ENCODE data around the gene SLC17A3. TPM values are rescaled to one million over a fixed set of nuclear protein-coding genes. Genes with fewer than 3 reads are reported as not detected.

SLC17A3 gene
- total RNA-seq, 1 donor from 2014 or later: 0.23 TPM

DNA sequence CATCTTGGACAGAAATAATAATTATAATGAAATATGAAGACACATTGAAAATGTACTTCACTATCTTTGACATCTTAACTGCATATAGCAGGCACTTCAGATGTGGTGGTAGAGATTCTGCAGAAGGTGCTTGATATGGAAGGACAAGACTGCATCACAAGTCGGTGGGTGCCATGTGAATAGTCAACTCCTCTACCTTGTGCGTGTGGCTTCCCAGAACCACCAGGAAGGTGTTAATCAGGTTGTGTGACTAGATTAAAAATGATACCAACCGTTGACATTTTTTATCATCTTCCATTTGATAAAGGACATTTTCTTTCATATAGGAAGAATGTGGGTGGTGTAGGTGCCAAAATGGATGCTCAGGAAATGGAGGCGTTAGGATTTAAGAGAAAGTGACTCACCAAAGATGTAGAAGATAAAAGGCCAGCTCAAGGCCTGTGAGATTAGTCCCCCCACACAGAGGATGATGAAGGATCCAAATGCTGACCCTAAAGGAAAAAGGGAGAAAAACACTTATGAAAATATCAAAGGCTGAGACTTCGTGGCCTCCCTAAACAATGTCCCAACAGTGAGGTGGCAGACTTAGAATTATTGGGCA, 44.1 kb upstream of the SLC17A3 start:
- H3K4me3 Mint-ChIP-seq (ENCODE audit: unreplicated experiment): no peak overlapping the region
- H3K36me3 Mint-ChIP-seq (ENCODE audit: low read depth, unreplicated experiment): no peaks in the 10 kb centered on the region
- no peaks in the 10 kb centered on the region for H3K9me3 Mint-ChIP-seq (ENCODE audit: unreplicated experiment)
- H3K27ac Mint-ChIP-seq (ENCODE audit: unreplicated experiment): no peak overlapping the region
- TF ChIP-seq, protein P1, sequence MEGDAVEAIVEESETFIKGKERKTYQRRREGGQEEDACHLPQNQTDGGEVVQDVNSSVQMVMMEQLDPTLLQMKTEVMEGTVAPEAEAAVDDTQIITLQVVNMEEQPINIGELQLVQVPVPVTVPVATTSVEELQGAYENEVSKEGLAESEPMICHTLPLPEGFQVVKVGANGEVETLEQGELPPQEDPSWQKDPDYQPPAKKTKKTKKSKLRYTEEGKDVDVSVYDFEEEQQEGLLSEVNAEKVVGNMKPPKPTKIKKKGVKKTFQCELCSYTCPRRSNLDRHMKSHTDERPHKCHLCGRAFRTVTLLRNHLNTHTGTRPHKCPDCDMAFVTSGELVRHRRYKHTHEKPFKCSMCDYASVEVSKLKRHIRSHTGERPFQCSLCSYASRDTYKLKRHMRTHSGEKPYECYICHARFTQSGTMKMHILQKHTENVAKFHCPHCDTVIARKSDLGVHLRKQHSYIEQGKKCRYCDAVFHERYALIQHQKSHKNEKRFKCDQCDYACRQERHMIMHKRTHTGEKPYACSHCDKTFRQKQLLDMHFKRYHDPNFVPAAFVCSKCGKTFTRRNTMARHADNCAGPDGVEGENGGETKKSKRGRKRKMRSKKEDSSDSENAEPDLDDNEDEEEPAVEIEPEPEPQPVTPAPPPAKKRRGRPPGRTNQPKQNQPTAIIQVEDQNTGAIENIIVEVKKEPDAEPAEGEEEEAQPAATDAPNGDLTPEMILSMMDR (IDR thresholded peaks at IDR 0.05; ENCODE audit: unreplicated experiment): no peak
- H3K4me1 Mint-ChIP-seq (ENCODE audit: unreplicated experiment): no peaks in the 10 kb centered on the region
- DNase-seq (ENCODE audit: low spot score): no peak
- no peaks in the 10 kb centered on the region for H3K27me3 Mint-ChIP-seq (ENCODE audit: unreplicated experiment)

DNA sequence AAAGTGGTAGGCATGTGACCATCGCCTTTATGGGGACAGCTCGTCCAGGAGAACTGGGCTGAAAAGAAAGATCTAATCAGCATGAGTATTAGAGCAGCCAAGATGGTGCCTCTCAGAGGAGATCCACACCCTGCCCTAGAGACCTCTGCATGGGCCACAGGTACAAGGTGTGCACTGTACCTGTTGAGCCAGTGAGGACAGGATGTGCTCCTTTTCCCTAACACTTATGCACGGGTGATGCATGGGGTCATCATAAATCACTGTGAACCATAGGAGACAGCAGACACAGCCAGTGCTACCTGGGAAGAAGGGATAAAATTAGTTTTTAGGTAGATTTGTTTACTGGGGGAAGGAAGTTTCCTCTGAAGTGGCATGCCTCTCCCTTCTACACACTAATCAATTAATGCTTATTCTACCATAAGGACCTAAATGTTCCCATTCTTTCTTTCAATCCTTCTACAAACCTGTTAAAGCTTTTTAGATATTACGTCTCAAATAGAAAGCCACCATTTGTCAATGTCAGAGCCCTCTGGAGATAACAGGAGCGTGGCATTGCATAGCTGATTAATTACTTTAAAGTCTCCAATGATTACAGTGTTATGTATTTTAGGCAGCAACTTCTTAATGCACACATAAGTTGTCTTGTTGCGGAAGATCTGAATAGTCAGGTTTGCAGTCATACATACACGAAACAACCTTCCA, 42.9 kb upstream of the SLC17A3 start:
- TF ChIP-seq, protein P1 (IDR thresholded peaks at IDR 0.05; ENCODE audit: unreplicated experiment): no peak
- Mint-ChIP-seq H3K4me3 (ENCODE audit: unreplicated experiment) (no peak overlapping the region), H3K27me3 (ENCODE audit: unreplicated experiment) (no peaks in the 10 kb centered on the region), H3K36me3 (ENCODE audit: low read depth, unreplicated experiment) (no peaks in the 10 kb centered on the region), H3K27ac (ENCODE audit: unreplicated experiment) (no peak overlapping the region), H3K4me1 (ENCODE audit: unreplicated experiment) (no peaks in the 10 kb centered on the region), H3K9me3 (ENCODE audit: unreplicated experiment) (no peaks in the 10 kb centered on the region)
- DNase-seq (ENCODE audit: low spot score): no peak

DNA sequence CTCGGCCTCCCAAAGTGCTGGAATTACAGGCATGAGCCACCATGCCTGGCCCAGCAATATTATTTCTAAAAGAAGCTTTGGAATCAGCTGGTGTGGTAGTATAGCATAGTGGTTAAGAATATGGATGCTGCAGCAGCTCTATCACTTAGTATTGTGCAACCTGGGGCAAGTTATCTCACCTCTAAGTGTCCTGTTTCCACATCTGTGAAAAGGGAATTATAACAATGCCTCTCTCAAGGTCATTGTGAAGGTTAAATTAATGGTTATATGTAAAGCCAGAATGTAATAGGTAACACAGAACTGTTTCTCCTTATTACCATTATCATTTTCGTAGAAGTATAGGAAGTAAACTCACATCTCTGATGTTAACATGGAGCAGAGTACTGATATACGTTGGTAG, 42.3 kb upstream of the SLC17A3 start:
- Mint-ChIP-seq H3K4me1 (ENCODE audit: unreplicated experiment) (no peaks in the 10 kb centered on the region), H3K27ac (ENCODE audit: unreplicated experiment) (no peak overlapping the region), H3K9me3 (ENCODE audit: unreplicated experiment) (no peaks in the 10 kb centered on the region), H3K36me3 (ENCODE audit: low read depth, unreplicated experiment) (no peaks in the 10 kb centered on the region), H3K4me3 (ENCODE audit: unreplicated experiment) (no peak overlapping the region), H3K27me3 (ENCODE audit: unreplicated experiment) (no peaks in the 10 kb centered on the region)
- TF ChIP-seq, protein P1 (IDR thresholded peaks at IDR 0.05; ENCODE audit: unreplicated experiment): no peak
- DNase-seq (ENCODE audit: low spot score): no peak

DNA sequence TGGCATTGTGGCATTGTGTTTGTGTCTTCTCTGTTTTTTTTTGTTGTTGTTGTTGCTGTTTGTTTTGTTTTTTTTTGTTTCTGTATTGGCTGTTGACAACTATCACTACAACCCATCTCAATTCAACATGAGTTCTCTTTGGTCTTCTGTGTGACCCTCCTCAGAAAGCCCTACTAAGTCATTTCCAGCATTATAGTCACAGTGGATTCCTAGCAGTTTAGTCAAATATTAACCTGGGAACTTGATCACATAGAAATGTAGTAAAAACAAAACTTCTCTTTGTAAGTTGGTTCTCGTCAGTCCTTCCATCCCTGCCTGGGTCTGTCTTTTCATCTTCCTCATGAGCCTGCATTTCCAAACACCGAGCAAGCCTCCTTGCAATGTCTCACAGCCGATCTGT, 39.7 kb upstream of the SLC17A3 start:
- Mint-ChIP-seq H3K27me3 (ENCODE audit: unreplicated experiment) (no peaks in the 10 kb centered on the region), H3K27ac (ENCODE audit: unreplicated experiment) (no peak overlapping the region), H3K36me3 (ENCODE audit: low read depth, unreplicated experiment) (no peaks in the 10 kb centered on the region), H3K4me1 (ENCODE audit: unreplicated experiment) (no peaks in the 10 kb centered on the region), H3K4me3 (ENCODE audit: unreplicated experiment) (no peak overlapping the region), H3K9me3 (ENCODE audit: unreplicated experiment) (no peaks in the 10 kb centered on the region)
- DNase-seq (ENCODE audit: low spot score): no peak
- TF ChIP-seq, protein P1 (IDR thresholded peaks at IDR 0.05; ENCODE audit: unreplicated experiment): no peak

DNA sequence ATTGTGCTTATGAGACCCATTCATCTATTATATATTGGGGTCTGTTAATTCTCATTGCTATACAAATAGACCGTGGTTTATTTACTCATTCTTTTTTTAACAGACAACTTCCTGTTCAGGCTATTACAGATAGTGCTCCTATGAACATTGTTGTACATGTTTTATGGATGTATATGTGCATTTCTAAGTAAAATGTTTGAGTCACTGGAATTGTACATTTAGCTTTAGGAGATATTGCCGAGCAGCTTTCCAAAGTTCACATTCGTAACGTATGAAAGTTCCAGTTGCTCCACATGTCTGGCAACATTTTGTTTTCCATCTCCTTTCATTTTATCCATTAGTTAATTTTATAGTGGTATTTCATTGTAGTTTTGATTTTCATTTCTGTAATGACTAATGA, 37.3 kb upstream of the SLC17A3 start:
- no peak overlapping the region for H3K27ac Mint-ChIP-seq (ENCODE audit: unreplicated experiment)
- H3K4me3 Mint-ChIP-seq (ENCODE audit: unreplicated experiment): no peak overlapping the region
- no peaks in the 10 kb centered on the region for H3K9me3 Mint-ChIP-seq (ENCODE audit: unreplicated experiment)
- no peak for DNase-seq (ENCODE audit: low spot score)
- H3K27me3 Mint-ChIP-seq (ENCODE audit: unreplicated experiment): no peaks in the 10 kb centered on the region
- H3K36me3 Mint-ChIP-seq (ENCODE audit: low read depth, unreplicated experiment): no peaks in the 10 kb centered on the region
- TF ChIP-seq, protein P1 (IDR thresholded peaks at IDR 0.05; ENCODE audit: unreplicated experiment): no peak
- H3K4me1 Mint-ChIP-seq (ENCODE audit: unreplicated experiment): no peaks in the 10 kb centered on the region
